HEK293T (cell line): ENCODE data around the gene VTN.

Experiments
- ARNT ChIP-seq: fragments of 450-650 bp; IDR thresholded peaks from 2 replicates; pipeline ENCODE4 v1.6.1; 2017; ENCODE audit warnings: mild to moderate bottlenecking
- BHLHE40 ChIP-seq: fragments of 450-650 bp; IDR thresholded peaks from 2 replicates; pipeline ENCODE4 v1.6.1; 2016; ENCODE audit warnings: mild to moderate bottlenecking, moderate library complexity, borderline replicate concordance
- FOXM1 ChIP-seq: fragments of 450-650 bp; IDR thresholded peaks from 2 replicates; pipeline ENCODE4 v1.6.1; 2017; ENCODE audit warnings: mild to moderate bottlenecking, borderline replicate concordance

DNA sequence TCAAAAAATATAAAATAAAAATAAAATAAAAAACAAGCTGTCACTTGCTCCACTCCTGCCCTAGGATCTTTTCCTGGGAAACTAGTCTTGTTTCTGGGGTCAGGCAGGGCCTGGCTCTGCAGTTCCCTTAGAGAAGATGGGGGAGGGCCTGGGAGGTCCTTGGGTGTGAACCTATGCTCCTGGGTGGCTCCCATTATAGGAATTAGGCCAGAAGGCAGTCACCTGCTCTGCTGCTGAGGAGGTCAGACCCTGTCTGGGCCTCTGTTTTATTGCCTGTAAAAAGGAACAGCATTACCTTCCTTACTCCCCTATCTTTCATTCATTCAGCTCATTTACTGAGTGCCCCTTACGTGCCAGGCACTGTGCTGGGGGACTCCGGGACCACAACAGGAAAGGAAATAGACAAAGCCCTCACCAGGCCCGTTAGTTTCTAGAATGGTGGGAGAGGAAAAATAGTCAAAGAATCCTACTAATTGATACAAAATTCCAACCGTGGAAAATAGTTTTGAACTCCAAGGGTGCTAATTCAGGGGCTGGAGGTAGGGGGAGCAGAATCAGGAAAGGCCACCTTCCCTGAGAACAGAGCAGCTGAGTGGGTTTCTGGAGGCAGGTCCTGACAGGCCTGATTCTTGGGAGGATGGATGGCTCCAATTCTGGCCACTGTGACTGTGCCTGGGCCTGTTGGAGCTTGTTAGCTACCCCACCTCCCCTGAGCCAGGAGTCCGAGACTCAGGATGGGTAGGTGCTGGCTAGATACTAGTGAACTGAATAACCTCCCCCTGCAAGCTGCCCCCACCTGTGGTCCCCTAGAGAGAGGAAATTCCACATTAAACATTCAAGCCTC is 37.2 kb upstream of the VTN start:
- no peak for TF ChIP-seq BHLHE40
- TF ChIP-seq ARNT, result no peak
- no peak for TF ChIP-seq FOXM1
